Activated CD4-positive, alpha-beta T cell treated with anti-CD3 and anti-CD28 coated beads for 1 hour (primary cell): ENCODE measurements around the gene NME3.

Experiments
- DNase-seq: peaks from one replicate; pipeline ENCODE4 v3.0.0-alpha.2; 2020

NME3 gene

GRCh38 chr16:1721372-1721771 lies 50.0 kb downstream of the NME3 start:
- no peak for DNase-seq
